NB4 (cell line): ENCODE results near the gene ARHGAP29.

ENCODE experiments used
- DNase-seq: peaks from one replicate; pipeline ENCODE4 v3.0.0; 2010; ENCODE audit warnings: low read depth
- H3K4me3 ChIP-seq: one replicate; pipeline ENCODE4 v1.5.1; 2011; ENCODE audit warnings: mild to moderate bottlenecking, low read depth, low read length, moderate library complexity
- MYC ChIP-seq: IDR thresholded peaks from 2 replicates; pipeline ENCODE4 v1.6.1; 2011; ENCODE audit warnings: low read depth, low read length
- POLR2A ChIP-seq: IDR thresholded peaks from 2 replicates; pipeline ENCODE4 v1.6.1; 2011; ENCODE audit warnings: mild to moderate bottlenecking; ENCODE audit not compliant: insufficient read length; ENCODE audit errors: extremely low read depth
- TF ChIP-seq, protein P1 (sequence below): IDR thresholded peaks from one replicate; pipeline ENCODE4 v1.5.1; 2012; ENCODE audit warnings: low read depth, low read length
- TF ChIP-seq, protein P2 (sequence below): IDR thresholded peaks from 2 replicates; pipeline ENCODE4 v1.6.1; 2011; ENCODE audit warnings: low read depth, low read length

Gene ARHGAP29

GRCh38 chr1:94227624-94228023 lies 9.8 kb downstream of the ARHGAP29 start:
- no peak for DNase-seq
- no peak overlapping the region for H3K4me3 ChIP-seq
- TF ChIP-seq, protein P1, sequence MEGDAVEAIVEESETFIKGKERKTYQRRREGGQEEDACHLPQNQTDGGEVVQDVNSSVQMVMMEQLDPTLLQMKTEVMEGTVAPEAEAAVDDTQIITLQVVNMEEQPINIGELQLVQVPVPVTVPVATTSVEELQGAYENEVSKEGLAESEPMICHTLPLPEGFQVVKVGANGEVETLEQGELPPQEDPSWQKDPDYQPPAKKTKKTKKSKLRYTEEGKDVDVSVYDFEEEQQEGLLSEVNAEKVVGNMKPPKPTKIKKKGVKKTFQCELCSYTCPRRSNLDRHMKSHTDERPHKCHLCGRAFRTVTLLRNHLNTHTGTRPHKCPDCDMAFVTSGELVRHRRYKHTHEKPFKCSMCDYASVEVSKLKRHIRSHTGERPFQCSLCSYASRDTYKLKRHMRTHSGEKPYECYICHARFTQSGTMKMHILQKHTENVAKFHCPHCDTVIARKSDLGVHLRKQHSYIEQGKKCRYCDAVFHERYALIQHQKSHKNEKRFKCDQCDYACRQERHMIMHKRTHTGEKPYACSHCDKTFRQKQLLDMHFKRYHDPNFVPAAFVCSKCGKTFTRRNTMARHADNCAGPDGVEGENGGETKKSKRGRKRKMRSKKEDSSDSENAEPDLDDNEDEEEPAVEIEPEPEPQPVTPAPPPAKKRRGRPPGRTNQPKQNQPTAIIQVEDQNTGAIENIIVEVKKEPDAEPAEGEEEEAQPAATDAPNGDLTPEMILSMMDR = no peak
- TF ChIP-seq, protein P2, sequence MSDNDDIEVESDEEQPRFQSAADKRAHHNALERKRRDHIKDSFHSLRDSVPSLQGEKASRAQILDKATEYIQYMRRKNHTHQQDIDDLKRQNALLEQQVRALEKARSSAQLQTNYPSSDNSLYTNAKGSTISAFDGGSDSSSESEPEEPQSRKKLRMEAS = no peak
- TF ChIP-seq MYC = no peak

GRCh38 chr1:94225845-94226244 lies 11.5 kb downstream of the ARHGAP29 start:
- no peak for DNase-seq
- no peak overlapping the region for H3K4me3 ChIP-seq
- TF ChIP-seq MYC = no peak

GRCh38 chr1:94218332-94218731 lies 19.1 kb downstream of the ARHGAP29 start:
- no peak overlapping the region for H3K4me3 ChIP-seq
- TF ChIP-seq, protein P1 = no peak
- DNase-seq = no peak

GRCh38 chr1:94215955-94216354 lies 21.4 kb downstream of the ARHGAP29 start:
- no peak for DNase-seq
- TF ChIP-seq, protein P1 = no peak
- TF ChIP-seq, protein P2 = no peak
- TF ChIP-seq MYC = no peak
- no peak for TF ChIP-seq POLR2A
- H3K4me3 ChIP-seq = no peak overlapping the region

DNA sequence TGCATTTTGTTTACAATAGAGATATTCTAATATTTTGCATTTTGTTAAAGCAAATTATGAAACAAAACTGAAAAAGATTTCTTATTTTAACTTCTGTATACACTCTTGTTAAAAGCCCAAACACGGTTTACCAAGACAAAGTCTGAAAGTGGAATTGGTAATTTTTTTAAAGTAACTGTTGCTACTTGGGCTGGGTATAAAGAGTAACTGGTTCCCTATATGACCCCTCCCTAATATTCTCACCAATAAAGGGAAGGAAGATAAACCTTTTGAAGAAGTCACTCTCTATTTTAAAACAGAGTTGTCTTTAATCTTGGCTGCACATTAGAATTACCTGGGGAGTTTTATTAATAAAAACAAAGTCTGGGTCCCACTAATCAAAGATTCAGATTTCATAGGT lies 27.4 kb downstream of the ARHGAP29 start:
- no peak for DNase-seq
- TF ChIP-seq, protein P1 = no peak
- TF ChIP-seq, protein P2 = no peak
- TF ChIP-seq POLR2A (no peak), MYC (no peak)
- H3K4me3 ChIP-seq = no peak overlapping the region

DNA sequence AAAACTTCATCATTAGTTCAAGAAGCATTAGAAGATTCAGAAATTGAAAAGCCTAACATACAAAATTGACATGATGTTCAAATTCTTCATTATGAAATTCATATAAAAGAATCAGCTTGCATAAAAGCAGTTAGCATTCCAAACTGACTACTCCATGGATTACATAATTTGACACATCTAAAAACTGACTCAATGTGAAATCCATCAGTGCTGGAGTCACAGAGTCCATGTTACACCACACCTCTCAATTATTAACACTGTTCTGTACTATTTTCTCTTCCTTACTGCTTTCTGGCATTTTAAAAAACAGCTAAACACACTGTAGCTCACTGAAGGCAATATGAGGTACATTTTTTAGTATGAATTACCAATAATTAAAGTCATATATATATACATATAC lies 28.0 kb downstream of the ARHGAP29 start:
- DNase-seq = no peak
- TF ChIP-seq, protein P2 = no peak
- TF ChIP-seq, protein P1 = no peak
- TF ChIP-seq MYC = no peak
- no peak for TF ChIP-seq POLR2A
- no peak overlapping the region for H3K4me3 ChIP-seq

DNA sequence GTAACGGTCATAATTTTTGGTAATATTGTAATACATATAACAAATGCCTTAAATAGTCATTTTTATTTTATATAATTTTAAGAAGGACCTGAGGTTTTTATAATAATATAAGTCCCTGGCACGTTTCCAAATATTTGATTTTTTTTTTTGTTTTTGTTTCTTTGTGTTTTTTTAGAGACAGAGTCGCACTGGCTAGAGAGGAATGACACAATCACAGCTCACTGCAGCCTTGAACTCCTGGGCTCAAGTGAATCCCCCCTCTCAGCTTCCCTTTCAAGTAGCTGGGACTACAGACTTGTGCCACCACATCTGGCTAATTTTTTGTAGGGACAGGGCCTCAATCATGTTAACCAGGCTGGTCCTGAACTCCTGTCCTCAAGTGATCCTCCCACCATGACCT lies 29.7 kb downstream of the ARHGAP29 start:
- H3K4me3 ChIP-seq = no peak overlapping the region
- TF ChIP-seq MYC (no peak), POLR2A (no peak)
- TF ChIP-seq, protein P1 = no peak
- TF ChIP-seq, protein P2 = no peak
- no peak for DNase-seq
